Ramos (cell line): ENCODE data around the gene ERBB2.
"Not testable (repeated sequence)": the region's sequence is repeated elsewhere in the genome, so short reads cannot be mapped to it uniquely, and the experiment has no call there.

Experiments used
- in situ Hi-C: fragments of 300-500 bp; cut with MboI; formaldehyde crosslinking; loops from one replicate; pipeline ENCODE4 v1.14.3; 2022; ENCODE audit warnings: low sequenced_read_pairs; ENCODE audit not compliant: unreplicated experiment

Gene ERBB2

GRCh38 chr17:39739885-39740356, 40.1 kb downstream of the ERBB2 start:
- in situ Hi-C loops = no loop called here

GRCh38 chr17:39740357-39741111, 40.7 kb downstream of the ERBB2 start:
- in situ Hi-C loops = no loop called here

- in situ Hi-C loops = no loop called here
Observed at GRCh38 chr17:39742126-39742855, 42.4 kb downstream of the ERBB2 start.

GRCh38 chr17:39742856-39743436, 43.1 kb downstream of the ERBB2 start:
- in situ Hi-C loops = no loop called here

- in situ Hi-C loops = no loop called here
Observed at GRCh38 chr17:39744075-39744835, 44.4 kb downstream of the ERBB2 start.

GRCh38 chr17:39744836-39745215, 45.0 kb downstream of the ERBB2 start:
- in situ Hi-C loops = no loop called here

- in situ Hi-C loops = no loop called here
Observed at GRCh38 chr17:39745335-39746144, 45.7 kb downstream of the ERBB2 start.

- in situ Hi-C loops = no loop called here
Observed at GRCh38 chr17:39746145-39746461, 46.2 kb downstream of the ERBB2 start.

GRCh38 chr17:39747745-39748144, 47.9 kb downstream of the ERBB2 start:
- in situ Hi-C loops = no loop called here

GRCh38 chr17:39748444-39749034, 48.7 kb downstream of the ERBB2 start:
- in situ Hi-C loops = not testable (repeated sequence)

GRCh38 chr17:39750131-39751015, 50.5 kb downstream of the ERBB2 start:
- in situ Hi-C loops = loop anchor here (10.0 kb wide), 1 partner anchor 114 kb away; the partner anchor contains the start of genes IKZF3 and ZPBP2

GRCh38 chr17:39751016-39751543, 51.2 kb downstream of the ERBB2 start:
- in situ Hi-C loops = loop anchor here (10.0 kb wide), 1 partner anchor 114 kb away; the partner anchor contains the start of genes IKZF3 and ZPBP2

GRCh38 chr17:39751637-39752036, 51.8 kb downstream of the ERBB2 start:
- in situ Hi-C loops = loop anchor here (10.0 kb wide), 1 partner anchor 113 kb away; the partner anchor contains the start of genes IKZF3 and ZPBP2

GRCh38 chr17:39752241-39752881, 52.5 kb downstream of the ERBB2 start:
- in situ Hi-C loops = loop anchor here (10.0 kb wide), 1 partner anchor 112 kb away; the partner anchor contains the start of genes IKZF3 and ZPBP2

- in situ Hi-C loops = loop anchor here (10.0 kb wide), 1 partner anchor 111 kb away; the partner anchor contains the start of genes IKZF3 and ZPBP2
Observed at GRCh38 chr17:39753514-39754160, 53.8 kb downstream of the ERBB2 start.

GRCh38 chr17:39754161-39754957, 54.5 kb downstream of the ERBB2 start:
- in situ Hi-C loops = loop anchor here (10.0 kb wide), 1 partner anchor 110 kb away; the partner anchor contains the start of genes IKZF3 and ZPBP2
